IPS-NIHi11 (cell line): ENCODE results near the gene PPBP.

Experiments
- DNase-seq: peaks from one replicate; pipeline ENCODE4 v3.0.0; 2012; ENCODE audit warnings: mixed read lengths, low spot score

The PPBP gene

DNA sequence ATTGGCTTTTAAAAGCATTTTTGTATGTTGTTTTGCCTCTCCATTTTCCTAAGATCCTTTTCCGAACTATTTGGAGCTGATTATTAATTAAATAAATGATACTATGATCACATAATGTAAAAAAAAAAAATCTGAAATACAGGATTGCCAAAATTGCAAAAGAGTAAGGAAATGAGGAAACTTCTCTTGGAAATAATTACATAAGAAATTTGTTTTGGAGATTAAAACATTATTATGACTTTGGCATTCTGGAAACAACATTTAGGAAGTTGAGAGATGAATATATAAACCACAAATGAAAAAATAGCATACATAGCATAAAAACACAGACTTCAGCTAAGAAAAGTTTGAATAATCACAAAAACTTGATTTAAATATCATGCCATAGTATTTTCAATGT is 39.7 kb downstream of the PPBP start:
- no peak for DNase-seq

DNA sequence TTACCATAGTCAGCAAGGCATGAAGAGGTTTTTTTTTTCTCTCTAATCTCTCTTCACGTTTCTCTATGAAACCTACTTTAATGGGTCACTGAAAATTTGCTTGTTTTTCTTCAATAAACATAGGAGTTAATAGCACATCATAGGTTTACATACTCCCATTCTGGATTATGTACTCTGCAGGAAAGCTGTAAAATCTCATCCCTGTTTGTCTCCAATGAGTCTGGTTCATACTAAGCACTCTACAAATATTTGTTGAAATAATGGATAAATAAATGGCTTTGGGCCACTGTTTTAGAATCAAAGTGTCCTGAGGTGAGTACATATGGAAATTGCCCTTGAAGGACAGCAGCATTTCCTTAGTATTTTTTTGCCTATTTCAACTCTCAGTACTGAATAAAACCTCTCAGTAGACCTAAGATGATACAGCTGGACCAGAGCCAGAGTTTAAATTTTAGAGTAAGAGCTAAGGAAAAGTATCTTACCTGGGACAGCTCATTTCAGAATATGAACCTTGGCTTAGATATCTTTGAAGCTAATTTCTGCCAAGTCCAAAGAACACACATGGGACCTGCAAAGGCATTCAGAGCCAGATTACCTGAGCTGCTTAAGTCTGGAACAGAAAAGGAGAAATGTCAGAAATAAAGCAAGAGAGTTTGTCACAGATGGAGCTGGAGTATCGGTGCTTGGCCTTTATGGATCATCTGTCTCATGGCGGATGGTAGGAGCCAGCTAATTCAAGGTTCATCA is 40.6 kb downstream of the PPBP start:
- DNase-seq = no peak

- DNase-seq = no peak
These were observed 42.1 kb downstream of the PPBP start for GRCh38 chr4:73945674-73946449.

- DNase-seq = no peak
These were observed 42.9 kb downstream of the PPBP start for GRCh38 chr4:73945140-73945539.

DNA sequence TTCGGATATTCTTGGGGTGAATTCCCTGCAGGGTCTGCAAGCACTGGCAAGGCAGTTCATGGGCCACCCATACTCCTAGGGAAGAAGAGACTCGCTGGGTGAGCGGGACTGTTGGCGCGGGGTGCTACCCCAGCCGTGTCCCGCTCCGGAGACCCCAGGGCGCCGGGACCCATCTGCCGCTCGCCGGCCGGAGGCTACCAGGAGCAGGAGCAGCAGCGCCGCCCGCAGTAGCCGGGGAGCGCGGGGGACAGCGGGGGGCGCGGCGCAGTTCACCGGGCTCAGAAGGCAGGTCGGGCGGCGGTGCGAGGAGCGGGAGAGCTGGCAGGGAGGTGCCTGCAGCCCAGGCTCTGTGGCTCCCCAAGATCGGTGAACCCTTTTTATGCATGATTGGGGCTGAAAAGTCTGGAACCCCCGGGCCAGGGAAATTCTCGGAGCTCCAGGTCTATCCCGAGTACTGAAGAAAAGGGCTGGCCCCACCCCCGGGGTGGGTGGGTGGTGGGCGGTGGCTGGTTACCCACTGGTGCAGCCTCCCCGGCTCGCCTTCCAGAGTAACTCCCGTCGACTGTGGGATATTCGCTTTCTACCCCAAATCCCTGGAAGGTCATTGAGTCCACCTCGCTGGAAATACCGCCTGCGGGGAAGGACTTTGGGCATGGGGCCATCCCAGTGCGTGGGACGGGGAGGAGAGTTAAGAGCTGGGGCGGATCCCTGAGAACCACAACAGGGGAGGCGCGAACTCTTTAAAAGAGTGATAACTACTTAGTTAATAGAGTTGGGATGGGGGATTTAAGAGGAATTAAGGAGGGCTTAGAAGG is 43.7 kb downstream of the PPBP start:
- peak; percentile 51 for DNase-seq

- DNase-seq = peak; percentile 26
These were observed 44.4 kb downstream of the PPBP start for GRCh38 chr4:73943555-73943954.

- DNase-seq = no peak
These were observed 51.0 kb downstream of the PPBP start for GRCh38 chr4:73936969-73937368.
